Esophagus muscularis mucosa (tissue), 3 donors: Measurements from ENCODE around the gene FCAMR.

Source experiments
- CTCF ChIP-seq, 3 experiments: fragments of 200-600 bp in 2 of 3; fragments of 450-650 bp in 1 of 3; sonication (generic) in 2 of 3; IDR thresholded peaks; one replicate each; pipeline ENCODE4 v1.5.1; 2017 to 2019; ENCODE audit warnings: antibody characterized with exemption in 3 of 3, mild to moderate bottlenecking in 2 of 3, moderate library complexity in 1 of 3
- POLR2A ChIP-seq: fragments of 450-650 bp; IDR thresholded peaks from one replicate; pipeline ENCODE4 v1.6.1; 2017; ENCODE audit warnings: antibody characterized with exemption, moderate library complexity, mild to moderate bottlenecking, low read depth
- POLR2AphosphoS5 ChIP-seq, 2 donors: sonication (generic); formaldehyde crosslinking; IDR thresholded peaks; one replicate each; pipeline ENCODE4 v1.6.1; 2017; ENCODE audit warnings: antibody characterized with exemption in 2 of 2

- TF ChIP-seq CTCF (IDR thresholded peaks at IDR 0.05), result no peak
- no peak for TF ChIP-seq POLR2A
- no peak for TF ChIP-seq POLR2AphosphoS5 (IDR thresholded peaks at IDR 0.05)
These were observed 15.6 kb downstream of the FCAMR start for GRCh38 chr1:206954459-206955342.
